HEK293 (cell line): ENCODE measurements around the gene PLXNA2.

Experiments
- CTCF ChIA-PET: fragments of 350-600 bp; formaldehyde crosslinking; extraction: SDS; loops from one replicate; lab custom pipeline; 2021; ENCODE audit warnings: antibody characterized with exemption; lab: Yijun Ruan, JAX
- POLR2A ChIA-PET: fragments of 300-600 bp; formaldehyde crosslinking; extraction: SDS; loops from one replicate; lab custom pipeline; 2020; ENCODE audit warnings: antibody characterized with exemption, inconsistent platforms; lab: Yijun Ruan, JAX
- H3K27ac ChIP-seq: fragments of 200-500 bp; sonication (Bioruptor generic); 2 replicates; pipeline ENCODE4 v1.5.1; 2014; ENCODE audit warnings: low read depth, low read length, control low read depth, inconsistent platforms; ENCODE audit errors: extremely low read depth
- H3K36me3 ChIP-seq, 2 experiments: fragments of 200-500 bp in 1 of 2; sonication (Bioruptor generic) in 1 of 2; 1 replicate in 1 of 2; 2 replicates in 1 of 2; pipeline ENCODE4 v1.5.1; 2014 to 2017; ENCODE audit warnings: inconsistent platforms in 2 of 2, low read length in 2 of 2; ENCODE audit not compliant: control insufficient read depth in 2 of 2, insufficient read depth in 1 of 2
- H3K4me1 ChIP-seq: fragments of 200-500 bp; sonication (Bioruptor generic); 2 replicates; pipeline ENCODE4 v1.5.1; 2014; ENCODE audit warnings: mild to moderate bottlenecking, low read length, inconsistent platforms; ENCODE audit not compliant: control insufficient read depth, insufficient read depth
- H3K4me3 ChIP-seq: 2 replicates; pipeline ENCODE4 v1.5.1; 2011; ENCODE audit warnings: low read depth, mild to moderate bottlenecking, control low read depth, low read length, moderate library complexity
- H3K9me3 ChIP-seq: fragments of 200-500 bp; sonication (Bioruptor generic); 2 replicates; pipeline ENCODE4 v1.5.1; 2014; ENCODE audit warnings: low read depth, low read length, inconsistent platforms; ENCODE audit not compliant: control insufficient read depth, insufficient read depth
- GLIS1 ChIP-seq: fragments of 450-650 bp; formaldehyde crosslinking; IDR thresholded peaks from 2 replicates; pipeline ENCODE4 v1.5.1; 2016; ENCODE audit warnings: missing biosample characterization, missing genetic modification characterization
- KLF8 ChIP-seq: fragments of 450-650 bp; formaldehyde crosslinking; IDR thresholded peaks from 2 replicates; pipeline ENCODE4 v1.5.1; 2016; ENCODE audit warnings: missing biosample characterization, missing genetic modification characterization
- OVOL3 ChIP-seq: fragments of 450-650 bp; formaldehyde crosslinking; IDR thresholded peaks from 2 replicates; pipeline ENCODE4 v1.5.1; 2016; ENCODE audit warnings: missing biosample characterization, missing genetic modification characterization
- SALL2 ChIP-seq: fragments of 450-650 bp; formaldehyde crosslinking; IDR thresholded peaks from 2 replicates; pipeline ENCODE4 v1.5.0; 2017; ENCODE audit warnings: missing biosample characterization, mild to moderate bottlenecking, missing genetic modification characterization, borderline replicate concordance
- SCRT1 ChIP-seq: fragments of 450-650 bp; formaldehyde crosslinking; IDR thresholded peaks from 2 replicates; pipeline ENCODE4 v1.5.1; 2016; ENCODE audit warnings: missing biosample characterization, missing genetic modification characterization, borderline replicate concordance
- SP7 ChIP-seq: fragments of 450-650 bp; formaldehyde crosslinking; IDR thresholded peaks from 2 replicates; pipeline ENCODE4 v1.5.1; 2016; ENCODE audit warnings: missing biosample characterization, missing genetic modification characterization
- ZEB2 ChIP-seq: fragments of 450-650 bp; formaldehyde crosslinking; IDR thresholded peaks from 2 replicates; pipeline ENCODE4 v1.5.1; 2016; ENCODE audit warnings: missing biosample characterization, missing genetic modification characterization
- ZNF10 ChIP-seq: fragments of 450-650 bp; formaldehyde crosslinking; IDR thresholded peaks from 2 replicates; pipeline ENCODE4 v1.5.1; 2017; ENCODE audit warnings: missing biosample characterization, missing genetic modification characterization
- ZNF221 ChIP-seq: fragments of 450-650 bp; formaldehyde crosslinking; IDR thresholded peaks from 2 replicates; pipeline ENCODE4 v1.5.1; 2017; ENCODE audit warnings: missing biosample characterization, missing genetic modification characterization, borderline replicate concordance
- ZNF311 ChIP-seq: fragments of 450-650 bp; formaldehyde crosslinking; IDR thresholded peaks from 2 replicates; pipeline ENCODE4 v1.5.1; 2017; ENCODE audit warnings: missing biosample characterization, missing genetic modification characterization, borderline replicate concordance
- ZNF341 ChIP-seq: fragments of 450-650 bp; formaldehyde crosslinking; IDR thresholded peaks from 2 replicates; pipeline ENCODE4; 2016; ENCODE audit warnings: low read depth, missing biosample characterization, missing genetic modification characterization
- ZNF433 ChIP-seq: fragments of 450-650 bp; formaldehyde crosslinking; IDR thresholded peaks from 2 replicates; pipeline ENCODE4 v1.5.1; 2016; ENCODE audit warnings: missing biosample characterization, missing genetic modification characterization, low read depth
- ZNF48 ChIP-seq: fragments of 450-650 bp; formaldehyde crosslinking; IDR thresholded peaks from 2 replicates; pipeline ENCODE4 v1.5.1; 2016; ENCODE audit warnings: missing biosample characterization, missing genetic modification characterization
- ZNF521 ChIP-seq: fragments of 450-650 bp; formaldehyde crosslinking; IDR thresholded peaks from 2 replicates; pipeline ENCODE4 v1.5.1; 2017; ENCODE audit warnings: missing biosample characterization, mild to moderate bottlenecking, missing genetic modification characterization
- ZNF555 ChIP-seq: fragments of 450-650 bp; formaldehyde crosslinking; conservative IDR thresholded peaks from 2 replicates; pipeline ENCODE4 v1.5.1; 2017; ENCODE audit warnings: missing biosample characterization, mild to moderate bottlenecking, missing genetic modification characterization, inconsistent platforms
- ZNF560 ChIP-seq: fragments of 450-650 bp; formaldehyde crosslinking; IDR thresholded peaks from 2 replicates; pipeline ENCODE4 v1.5.1; 2017; ENCODE audit warnings: missing biosample characterization, missing genetic modification characterization, borderline replicate concordance
- ZNF561 ChIP-seq: fragments of 450-650 bp; IDR thresholded peaks from 2 replicates; pipeline ENCODE4 v1.5.1; 2018; ENCODE audit warnings: missing biosample characterization, missing genetic modification characterization, borderline replicate concordance
- ZNF585B ChIP-seq: fragments of 450-650 bp; formaldehyde crosslinking; IDR thresholded peaks from 2 replicates; pipeline ENCODE4 v1.5.1; 2016; ENCODE audit warnings: missing biosample characterization, missing genetic modification characterization
- ZNF677 ChIP-seq: fragments of 450-650 bp; IDR thresholded peaks from 2 replicates; pipeline ENCODE4 v1.5.0; 2018; ENCODE audit warnings: missing biosample characterization, mild to moderate bottlenecking, missing genetic modification characterization, moderate library complexity
- ZNF76 ChIP-seq: fragments of 450-650 bp; formaldehyde crosslinking; IDR thresholded peaks from 2 replicates; pipeline ENCODE4; 2016; ENCODE audit warnings: low read depth, missing biosample characterization, missing genetic modification characterization, borderline replicate concordance
- ZSCAN23 ChIP-seq: fragments of 450-650 bp; formaldehyde crosslinking; IDR thresholded peaks from 2 replicates; pipeline ENCODE4 v1.5.1; 2016; ENCODE audit warnings: missing biosample characterization, missing genetic modification characterization
- TF ChIP-seq, protein P1 (sequence below): fragments of 450-650 bp; formaldehyde crosslinking; IDR thresholded peaks from 2 replicates; pipeline ENCODE4 v1.5.1; 2016; ENCODE audit warnings: missing biosample characterization, missing genetic modification characterization

The PLXNA2 gene

DNA sequence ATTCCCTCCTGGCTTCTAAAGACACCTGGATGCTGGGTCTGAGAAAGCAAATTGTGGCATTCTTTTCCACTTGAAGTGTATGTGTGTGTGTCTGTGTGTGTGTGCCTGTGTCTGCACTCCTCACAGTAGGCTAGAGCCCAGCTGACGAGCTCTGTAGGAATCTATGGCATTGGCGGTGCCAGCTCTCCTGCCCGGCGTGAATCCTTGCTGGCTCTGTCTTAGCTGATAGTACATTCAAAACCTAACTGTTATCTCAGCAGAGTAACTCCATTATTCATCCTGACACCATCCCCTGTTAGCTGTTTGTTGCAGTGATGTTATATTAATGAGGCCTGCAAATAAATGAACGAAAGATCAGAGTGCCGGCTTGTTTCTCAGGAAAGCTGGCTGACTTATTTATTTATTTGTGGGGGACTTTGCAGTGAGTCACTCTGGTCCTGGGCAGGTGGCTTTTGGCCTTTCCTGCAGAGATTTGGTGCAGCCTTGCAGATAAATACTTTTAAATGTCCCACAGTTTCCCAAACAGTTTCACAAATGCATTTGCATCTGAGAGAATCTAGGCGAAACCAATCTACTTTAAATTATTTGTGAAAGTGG lies 172.7 kb downstream of the PLXNA2 start:
- no peak for TF ChIP-seq ZNF76
- 0 out of 2 replicates have a peak, but pooled peaks have one; percentile 9 for TF ChIP-seq GLIS1
- TF ChIP-seq, all 188 proteins: peak for 1
- POLR2A ChIA-PET, result no interaction called here
- Histone ChIP-seq H3K9me3 (no peaks in the 10 kb centered on the region), H3K4me1 (no peaks in the 10 kb centered on the region), H3K4me3 (no peak overlapping the region), H3K27ac (no peak overlapping the region), H3K36me3 (peaks cover 0 to 16% of the 10 kb centered on the region in 2 experiments; a peak in 1 of 3 replicates)
- CTCF ChIA-PET, result interaction anchor here (0.8 to 1.1 kb wide), 3 partner anchors 22 to 74 kb away, joined by 3 to 5 read pairs (median 3); no protein-coding TSS in a partner anchor

DNA sequence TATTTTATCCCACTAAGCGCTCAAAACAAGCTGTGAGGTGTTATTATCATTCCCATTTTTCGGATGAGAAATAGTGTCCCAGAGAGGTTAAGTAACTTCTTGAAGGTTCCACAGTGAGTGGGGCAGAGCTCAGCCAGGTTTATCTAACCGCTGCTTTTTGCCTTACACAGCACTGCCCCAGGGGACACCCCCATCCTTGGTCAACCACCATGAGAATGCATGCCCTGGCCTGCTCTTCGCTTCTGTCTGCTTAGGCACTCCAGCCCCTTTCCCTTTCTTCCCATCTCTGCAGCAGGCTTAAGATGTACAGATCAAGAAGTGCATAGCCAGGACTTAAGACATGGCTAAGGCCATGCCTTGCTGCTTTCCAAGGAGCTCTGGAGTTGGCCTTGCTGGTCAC lies 174.3 kb downstream of the PLXNA2 start:
- Histone ChIP-seq H3K4me1 (no peaks in the 10 kb centered on the region), H3K27ac (no peak overlapping the region), H3K9me3 (no peaks in the 10 kb centered on the region), H3K36me3 (peaks cover 0 to 16% of the 10 kb centered on the region in 2 experiments; a peak in 1 of 3 replicates), H3K4me3 (no peak overlapping the region)
- TF ChIP-seq ZNF433 (tag by site-specific recombination) (no peak), ZNF10 (tag by site-specific recombination) (no peak), SCRT1 (no peak), KLF8 (tag by site-specific recombination) (no peak)
- ChIA-PET CTCF (interaction anchor here (1.1 to 1.6 kb wide), 2 partner anchors 48 to 72 kb away, joined by 3 to 8 read pairs; no protein-coding TSS in a partner anchor), POLR2A (no interaction called here)

DNA sequence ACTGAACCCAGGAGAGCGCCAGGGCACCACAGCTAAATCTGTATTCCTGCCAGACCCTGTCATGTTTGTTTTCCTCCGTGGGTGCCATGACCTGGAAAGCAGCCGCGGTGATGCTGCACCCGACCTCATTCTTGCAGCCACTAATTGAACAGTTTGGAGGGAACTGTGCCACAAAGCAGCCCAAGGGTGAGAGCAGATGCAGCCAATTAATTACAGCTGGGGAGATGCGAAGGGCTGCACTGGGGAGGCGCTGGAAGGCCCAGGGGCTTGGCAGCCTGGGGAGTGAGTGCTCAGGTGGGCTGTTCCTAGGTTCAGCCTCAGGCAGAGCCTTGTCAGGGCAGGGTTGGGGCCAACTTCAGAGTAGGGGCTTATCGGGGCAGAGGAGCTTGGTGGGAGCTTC lies 174.9 kb downstream of the PLXNA2 start:
- CTCF ChIA-PET, result interaction anchor here (1.1 to 1.6 kb wide), 3 partner anchors 47 to 175 kb away, joined by 3 to 8 read pairs (median 4); partner anchors contain the start of gene PLXNA2

DNA sequence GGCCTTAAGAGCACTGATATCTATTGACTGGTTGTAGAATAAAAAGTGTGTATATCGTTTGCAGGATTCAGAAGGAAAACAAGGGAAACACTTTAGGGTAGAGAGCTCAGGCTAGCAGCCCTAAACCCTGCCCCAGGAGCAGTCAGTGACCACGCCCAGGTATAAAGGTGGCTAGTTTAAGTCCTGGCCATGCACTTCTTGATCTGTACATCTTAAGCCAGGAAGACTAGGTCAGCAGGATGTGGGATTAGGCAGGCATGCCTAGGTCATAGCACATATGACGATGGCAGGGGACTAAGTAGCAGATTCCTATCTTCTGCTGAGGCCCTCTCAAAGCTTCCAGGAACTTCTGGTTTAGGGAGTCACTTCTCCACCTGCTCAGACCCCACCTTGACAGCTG lies 175.3 kb downstream of the PLXNA2 start:
- Histone ChIP-seq H3K4me1 (no peaks in the 10 kb centered on the region), H3K4me3 (no peak overlapping the region), H3K9me3 (no peaks in the 10 kb centered on the region), H3K27ac (no peak overlapping the region), H3K36me3 (peaks cover 0 to 7% of the 10 kb centered on the region in 2 experiments; a peak in 1 of 3 replicates)
- ChIA-PET POLR2A (no interaction called here), CTCF (interaction anchor here (1.1 kb wide), 2 partner anchors 71 to 176 kb away, joined by 3 to 4 read pairs; partner anchors contain the start of gene PLXNA2)
- TF ChIP-seq, protein P1, sequence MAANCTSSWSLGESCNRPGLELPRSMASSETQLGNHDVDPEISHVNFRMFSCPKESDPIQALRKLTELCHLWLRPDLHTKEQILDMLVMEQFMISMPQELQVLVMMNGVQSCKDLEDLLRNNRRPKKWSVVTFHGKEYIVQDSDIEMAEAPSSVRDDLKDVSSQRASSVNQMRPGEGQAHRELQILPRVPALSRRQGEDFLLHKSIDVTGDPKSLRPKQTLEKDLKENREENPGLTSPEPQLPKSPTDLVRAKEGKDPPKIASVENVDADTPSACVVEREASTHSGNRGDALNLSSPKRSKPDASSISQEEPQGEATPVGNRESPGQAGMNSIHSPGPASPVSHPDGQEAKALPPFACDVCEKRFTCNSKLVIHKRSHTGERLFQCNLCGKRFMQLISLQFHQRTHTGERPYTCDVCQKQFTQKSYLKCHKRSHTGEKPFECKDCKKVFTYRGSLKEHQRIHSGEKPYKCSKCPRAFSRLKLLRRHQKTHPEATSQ (tag by site-specific recombination), result no peak
- TF ChIP-seq ZNF555 (tag by site-specific recombination) (no peak), ZNF221 (tag by site-specific recombination) (no peak), ZNF521 (tag by site-specific recombination) (no peak), ZNF560 (tag by site-specific recombination) (no peak), ZNF311 (tag by site-specific recombination) (no peak), ZNF677 (tag by site-specific recombination) (no peak), ZNF48 (tag by site-specific recombination) (no peak), SALL2 (tag by site-specific recombination) (no peak), ZNF561 (tag by site-specific recombination) (no peak), ZNF585B (tag by site-specific recombination) (no peak), ZEB2 (tag by site-specific recombination) (no peak), ZSCAN23 (tag by site-specific recombination) (no peak), SP7 (tag by site-specific recombination) (no peak)

More for the DNA sequence above, 174.9 kb downstream of the PLXNA2 start:
- no peaks in the 10 kb centered on the region for H3K4me1 ChIP-seq
- peaks cover 0 to 10% of the 10 kb centered on the region in 2 experiments; a peak in 1 of 3 replicates for H3K36me3 ChIP-seq
- TF ChIP-seq ZNF341 (tag by site-specific recombination) (peak; percentile 60), OVOL3 (tag by site-specific recombination) (no peak)
- no peaks in the 10 kb centered on the region for H3K9me3 ChIP-seq
- POLR2A ChIA-PET, result no interaction called here
- H3K4me3 ChIP-seq, result no peak overlapping the region
- H3K27ac ChIP-seq, result no peak overlapping the region
